IPS-NIHi7 (cell line): ENCODE measurements around the gene USP36.

Source experiments
- DNase-seq: peaks from one replicate; pipeline ENCODE4 v3.0.0; 2012; ENCODE audit warnings: mixed read lengths; ENCODE audit errors: extremely low spot score

Gene USP36

GRCh38 chr17:78815696-78816095 lies 24.9 kb downstream of the USP36 start:
- DNase-seq = no peak

DNA sequence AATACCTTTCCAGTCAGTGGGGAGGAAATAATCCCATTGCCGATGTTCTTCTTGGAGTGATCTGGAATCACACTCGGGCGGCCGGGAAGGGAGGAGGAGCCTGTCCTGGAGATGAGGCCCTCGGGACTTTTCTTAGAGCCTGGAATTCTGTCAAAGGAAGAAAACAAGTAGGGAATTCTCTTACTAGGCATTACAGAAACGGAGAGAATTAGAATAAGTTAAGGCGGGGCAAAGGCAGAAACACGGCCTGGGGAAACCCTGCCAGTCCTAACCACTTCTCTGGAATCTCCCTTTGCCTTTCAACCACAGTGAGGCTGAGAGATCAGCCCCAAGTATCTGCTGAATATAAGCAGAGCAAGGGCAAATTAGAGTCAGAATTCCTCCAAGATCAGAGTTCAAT lies 27.8 kb downstream of the USP36 start:
- no peak for DNase-seq

DNA sequence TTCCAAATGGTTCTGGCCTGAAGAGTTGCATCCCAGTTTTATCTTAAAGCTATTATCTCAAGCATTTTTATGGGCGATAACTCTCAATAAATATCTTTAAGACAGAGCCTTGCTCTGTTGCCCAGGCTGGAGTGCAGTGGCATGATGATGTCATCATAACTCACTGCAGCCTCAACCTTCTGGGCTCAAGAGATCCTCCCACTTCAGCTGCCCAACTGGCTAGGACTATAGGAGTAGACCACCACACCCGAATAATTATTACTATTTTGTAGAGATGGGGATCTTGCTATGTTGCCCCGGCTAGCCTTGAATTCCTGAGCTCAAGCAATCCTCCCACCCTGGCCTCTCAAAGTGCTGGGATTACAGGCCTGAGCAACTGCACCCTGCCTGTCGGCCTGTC lies 32.5 kb downstream of the USP36 start:
- no peak for DNase-seq

- DNase-seq = no peak
Observed at GRCh38 chr17:78806451-78806850, 34.2 kb downstream of the USP36 start.

DNA sequence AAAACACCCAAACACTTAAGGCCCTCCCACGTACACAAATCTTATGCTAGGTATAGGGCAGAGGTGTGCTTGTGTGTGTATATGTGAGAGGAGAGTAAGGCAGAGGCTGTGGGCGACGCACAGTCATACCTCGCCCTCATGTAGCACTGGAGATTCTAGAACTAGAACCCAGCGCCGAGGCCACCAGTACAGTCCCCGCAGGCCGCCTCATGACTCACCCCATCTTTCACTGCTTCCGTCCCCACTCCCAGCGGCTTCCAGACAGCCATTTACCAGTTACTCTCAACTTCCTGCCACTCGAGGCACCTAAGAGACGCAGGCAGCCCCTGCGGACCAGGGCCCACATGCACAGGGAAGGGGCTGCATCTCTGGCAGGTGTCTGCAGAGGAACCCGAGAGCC lies 35.3 kb downstream of the USP36 start:
- DNase-seq = no peak

GRCh38 chr17:78804777-78805176 lies 35.8 kb downstream of the USP36 start:
- no peak for DNase-seq

GRCh38 chr17:78803186-78803845 lies 37.3 kb downstream of the USP36 start:
- DNase-seq = no peak

GRCh38 chr17:78802459-78802858 lies 38.2 kb downstream of the USP36 start:
- DNase-seq = no peak

GRCh38 chr17:78802008-78802407 lies 38.6 kb downstream of the USP36 start:
- no peak for DNase-seq

DNA sequence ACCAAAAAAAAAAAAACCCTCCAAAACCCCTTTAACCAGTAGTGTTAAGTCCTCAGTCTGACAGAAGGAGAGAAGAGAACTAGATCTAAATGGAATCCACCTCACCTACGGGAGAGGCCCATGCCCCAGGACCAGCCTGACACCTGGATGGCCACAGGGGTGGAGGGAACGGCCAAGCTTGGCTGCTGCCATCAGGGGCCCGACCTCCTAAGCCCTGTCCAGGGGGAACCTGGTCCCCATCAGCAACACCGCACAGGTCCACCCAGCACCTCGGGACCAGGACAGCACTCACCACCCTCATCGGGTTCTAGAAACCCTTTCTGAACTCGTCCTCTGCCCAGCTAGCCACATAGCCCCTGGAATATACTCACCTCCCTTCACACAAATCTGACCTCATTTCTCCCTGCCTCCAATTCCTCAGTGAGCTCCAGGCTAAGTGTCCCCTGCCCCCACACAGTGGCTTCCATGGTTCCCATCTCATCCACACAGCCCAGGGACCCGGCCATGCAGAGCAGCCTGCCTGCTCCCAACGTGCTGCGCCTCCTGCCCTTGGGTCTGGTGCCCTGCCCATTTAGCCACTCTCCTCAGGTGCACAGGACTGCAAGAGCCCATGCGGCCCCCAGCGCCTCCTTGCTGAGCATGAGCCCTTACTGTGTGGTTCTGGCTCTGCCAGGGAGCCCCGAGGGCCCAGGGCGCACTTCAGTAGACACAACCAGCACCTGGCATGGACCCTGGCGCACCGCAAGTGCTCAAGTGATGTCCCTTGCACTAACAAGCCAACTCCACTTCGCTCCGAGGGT lies 40.3 kb downstream of the USP36 start:
- no peak for DNase-seq

- no peak for DNase-seq
Observed at GRCh38 chr17:78798695-78799559, 41.7 kb downstream of the USP36 start.

GRCh38 chr17:78797691-78798585 lies 42.7 kb downstream of the USP36 start:
- no peak for DNase-seq

GRCh38 chr17:78797213-78797612 lies 43.4 kb downstream of the USP36 start:
- DNase-seq = no peak

DNA sequence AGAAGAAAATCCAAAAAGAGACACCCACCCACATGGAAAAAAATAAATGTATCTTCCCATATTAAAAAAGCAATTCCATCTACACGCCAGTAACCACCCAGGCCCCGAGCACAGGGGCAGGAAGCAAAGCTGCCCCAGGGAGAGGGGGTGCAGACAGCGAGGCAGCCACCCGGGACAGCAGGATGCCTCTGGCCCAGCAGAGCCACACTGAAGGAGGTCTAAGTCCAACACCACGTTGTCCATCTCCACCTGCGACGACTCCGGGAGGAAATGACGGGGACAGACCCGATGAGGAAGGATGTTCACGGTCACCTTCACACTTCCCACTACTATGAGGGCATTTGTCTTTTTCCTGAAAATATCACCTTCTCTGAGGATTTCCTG lies 44.1 kb downstream of the USP36 start:
- no peak for DNase-seq

DNA sequence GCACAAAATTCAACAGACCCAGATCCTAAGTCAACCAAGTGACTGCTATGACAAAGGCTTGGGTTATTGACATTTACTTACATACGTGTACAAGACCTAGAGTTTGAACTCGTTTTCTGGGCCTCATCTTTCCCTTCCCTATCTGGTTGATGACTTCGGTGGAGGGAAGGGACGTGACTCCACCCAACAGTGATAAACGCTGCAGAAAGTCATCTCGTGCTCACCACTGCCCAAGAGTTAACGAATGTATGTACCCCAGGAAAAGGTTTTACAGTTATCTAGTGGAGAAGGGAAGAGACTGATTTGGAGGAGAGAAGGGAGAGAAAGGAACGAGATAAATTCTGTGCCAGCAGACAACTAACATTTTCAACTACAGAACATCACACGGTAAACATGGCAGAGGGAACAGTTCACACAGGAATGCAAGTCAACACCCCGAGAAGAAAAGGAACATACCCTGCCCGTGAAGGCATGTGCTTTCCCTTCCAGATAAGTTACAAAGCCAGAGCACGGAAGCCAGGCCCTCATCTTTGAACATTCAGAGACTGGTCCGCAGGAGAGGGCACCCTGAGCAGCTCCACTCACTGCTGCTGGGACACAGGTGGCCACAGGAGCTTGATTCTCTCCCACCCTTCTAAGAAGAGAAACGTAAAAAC lies 44.6 kb downstream of the USP36 start:
- DNase-seq = no peak

GRCh38 chr17:78794864-78795640 lies 45.6 kb downstream of the USP36 start:
- DNase-seq = no peak

DNA sequence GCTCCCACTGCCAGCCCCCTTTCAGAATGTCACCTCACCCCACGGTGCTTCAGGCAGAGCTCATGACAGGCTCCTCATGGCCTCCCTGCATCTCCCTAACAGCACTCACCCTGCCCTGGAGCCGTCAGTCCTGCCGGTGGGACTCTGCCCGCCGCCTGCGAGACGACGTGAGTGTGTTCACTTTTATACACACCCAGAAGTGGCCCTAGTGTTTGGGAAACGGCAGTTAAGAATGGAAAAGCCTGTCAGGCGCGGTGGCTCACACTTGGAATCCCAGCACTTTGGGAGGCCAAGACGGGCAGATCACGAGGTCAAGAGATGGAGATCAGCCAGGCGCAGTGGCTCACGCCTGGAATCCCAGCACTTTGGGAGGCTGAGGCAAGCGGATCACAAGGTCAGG lies 46.2 kb downstream of the USP36 start:
- no peak for DNase-seq

DNA sequence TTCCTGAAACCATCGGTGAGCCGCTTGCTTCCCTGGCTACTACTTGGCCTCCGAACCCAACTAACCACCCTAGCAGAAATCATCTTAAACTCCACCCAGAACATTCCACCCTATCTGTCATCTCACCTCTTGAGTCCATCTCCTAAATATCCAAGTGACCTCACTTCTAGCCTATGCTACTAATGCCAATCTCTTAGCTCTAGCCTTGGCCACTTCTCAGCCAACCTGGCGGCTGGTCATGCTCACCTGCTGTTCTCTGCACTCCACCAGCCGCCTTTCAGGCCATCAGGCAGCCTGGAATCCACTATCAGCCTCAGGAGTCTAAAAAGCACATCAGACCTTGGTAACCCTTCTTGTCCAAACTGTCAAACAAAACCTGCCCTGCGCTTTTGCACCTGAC lies 46.6 kb downstream of the USP36 start:
- DNase-seq = no peak

DNA sequence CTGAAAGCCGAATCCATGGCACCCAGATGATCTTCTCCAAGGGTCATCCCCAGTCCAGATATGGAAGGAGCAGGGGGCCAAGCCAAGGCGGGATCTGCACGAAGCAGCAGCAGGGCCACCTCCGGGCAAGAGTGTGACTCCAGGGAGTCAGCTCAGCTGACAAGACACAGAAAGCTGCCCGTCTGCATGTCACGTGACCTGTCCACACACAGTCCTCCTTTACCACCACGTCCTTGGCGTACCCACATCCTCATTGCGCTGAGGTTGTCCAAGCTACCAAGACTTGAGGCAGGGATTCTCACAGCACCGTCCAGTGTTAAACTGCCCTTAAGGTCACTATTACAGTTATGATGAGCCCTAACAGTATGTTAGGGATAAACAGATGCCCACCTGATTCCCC lies 47.2 kb downstream of the USP36 start:
- DNase-seq = no peak
